ENCODE measurements around the gene CHST15. TPM values are rescaled to one million over a fixed set of nuclear protein-coding genes. Genes with fewer than 3 reads are reported as not detected.

CHST15 gene
- total RNA-seq, 4 donors from 2014 or later, result 35.7 to 69.5 (median 51.1) TPM

DNA sequence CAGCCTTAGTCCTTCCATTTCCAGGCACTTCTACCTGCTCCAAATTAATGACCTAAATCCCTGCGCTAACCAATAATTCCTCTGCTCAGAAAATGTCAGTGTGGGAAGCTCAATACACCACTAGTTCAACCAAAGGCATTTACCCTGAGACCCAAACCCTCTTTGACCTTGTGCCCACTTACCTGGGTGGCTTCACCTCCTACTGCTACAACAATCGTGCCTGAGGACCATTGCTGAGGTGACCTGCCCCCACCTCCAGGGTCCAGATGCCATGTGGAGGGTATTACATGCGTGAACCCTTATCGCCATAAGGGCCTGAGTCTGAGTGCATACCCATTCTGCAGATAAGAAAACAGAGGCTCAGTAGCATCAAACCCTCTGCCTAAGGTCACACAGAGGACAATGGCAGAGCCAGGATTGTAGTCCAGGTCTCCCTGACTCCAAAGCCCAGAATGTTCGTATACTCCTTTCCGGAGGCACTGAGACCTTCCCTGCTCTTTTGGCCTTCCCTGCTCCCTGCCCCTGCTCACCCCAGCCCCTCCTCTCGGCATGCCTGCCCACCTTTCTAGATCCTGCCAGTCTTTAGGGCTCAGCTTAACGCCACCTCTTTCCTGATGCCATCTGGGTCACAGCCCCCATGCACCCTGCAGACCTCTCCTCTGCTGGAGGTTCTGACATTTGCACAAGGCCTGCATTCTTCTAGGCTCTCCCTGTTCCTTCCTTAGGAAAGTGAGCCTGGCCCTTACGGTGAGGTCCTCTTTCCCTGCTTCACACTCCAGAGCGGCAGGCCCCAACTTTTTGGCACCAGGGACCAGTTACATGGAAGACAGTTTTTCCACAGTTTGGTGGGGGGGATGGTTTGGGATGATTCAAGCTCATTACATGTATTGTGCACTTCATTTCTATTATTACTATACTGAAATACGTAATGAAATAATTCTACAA, 94.9 kb downstream of the CHST15 start:
- ATAC-seq (ENCODE audit: low FRiP score) (no peak), DNase-seq (ENCODE audit: low spot score) (no peak)
- TF ChIP-seq, protein P1, sequence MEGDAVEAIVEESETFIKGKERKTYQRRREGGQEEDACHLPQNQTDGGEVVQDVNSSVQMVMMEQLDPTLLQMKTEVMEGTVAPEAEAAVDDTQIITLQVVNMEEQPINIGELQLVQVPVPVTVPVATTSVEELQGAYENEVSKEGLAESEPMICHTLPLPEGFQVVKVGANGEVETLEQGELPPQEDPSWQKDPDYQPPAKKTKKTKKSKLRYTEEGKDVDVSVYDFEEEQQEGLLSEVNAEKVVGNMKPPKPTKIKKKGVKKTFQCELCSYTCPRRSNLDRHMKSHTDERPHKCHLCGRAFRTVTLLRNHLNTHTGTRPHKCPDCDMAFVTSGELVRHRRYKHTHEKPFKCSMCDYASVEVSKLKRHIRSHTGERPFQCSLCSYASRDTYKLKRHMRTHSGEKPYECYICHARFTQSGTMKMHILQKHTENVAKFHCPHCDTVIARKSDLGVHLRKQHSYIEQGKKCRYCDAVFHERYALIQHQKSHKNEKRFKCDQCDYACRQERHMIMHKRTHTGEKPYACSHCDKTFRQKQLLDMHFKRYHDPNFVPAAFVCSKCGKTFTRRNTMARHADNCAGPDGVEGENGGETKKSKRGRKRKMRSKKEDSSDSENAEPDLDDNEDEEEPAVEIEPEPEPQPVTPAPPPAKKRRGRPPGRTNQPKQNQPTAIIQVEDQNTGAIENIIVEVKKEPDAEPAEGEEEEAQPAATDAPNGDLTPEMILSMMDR (IDR thresholded peaks at IDR 0.05), result no peak

DNA sequence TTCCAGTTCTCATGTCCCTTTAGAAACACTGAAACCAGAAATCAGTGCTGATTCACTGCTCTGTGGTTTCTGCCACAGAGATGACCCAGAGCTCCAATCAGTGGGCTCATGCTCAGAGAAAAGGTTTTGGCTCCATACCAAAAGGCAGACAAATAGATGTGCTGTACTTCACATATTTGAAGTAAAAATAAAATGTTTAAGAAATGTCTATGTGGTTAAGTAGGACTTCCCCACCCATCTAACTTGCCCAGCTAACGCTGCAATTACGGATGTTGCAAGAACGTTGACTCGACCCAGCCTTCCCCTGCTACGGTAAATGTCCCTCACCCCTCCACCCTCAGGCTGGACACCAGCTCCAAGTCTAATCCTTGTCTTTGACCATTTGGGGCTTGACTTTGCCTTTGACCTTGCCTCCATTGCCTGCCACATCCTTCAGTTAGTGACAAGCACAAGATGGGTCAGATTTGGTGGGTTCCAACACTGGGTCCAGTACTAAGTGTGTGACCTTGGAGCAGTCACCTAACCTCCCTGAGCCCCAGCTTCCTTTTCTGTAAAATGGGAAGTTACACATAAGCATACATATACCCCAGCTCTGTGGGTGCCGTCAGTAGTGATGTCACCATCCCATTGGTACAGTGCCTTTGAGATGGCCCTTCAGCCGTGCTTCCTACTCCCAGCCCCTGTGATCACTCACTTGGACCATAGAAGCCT, 95.8 kb downstream of the CHST15 start:
- TF ChIP-seq, protein P1 (IDR thresholded peaks at IDR 0.05), result no peak
- ATAC-seq (ENCODE audit: low FRiP score) (peak; percentile 55), DNase-seq (ENCODE audit: low spot score) (no peak)

GRCh38 chr10:123997013-123997412, 96.4 kb downstream of the CHST15 start:
- TF ChIP-seq, protein P1 (IDR thresholded peaks at IDR 0.05), result no peak
- DNase-seq (ENCODE audit: low spot score) (no peak), ATAC-seq (ENCODE audit: low FRiP score) (no peak)

GRCh38 chr10:123996302-123996701, 97.1 kb downstream of the CHST15 start:
- TF ChIP-seq, protein P1 (IDR thresholded peaks at IDR 0.05), result no peak
- no peak for DNase-seq (ENCODE audit: low spot score)
- ATAC-seq (ENCODE audit: low FRiP score), result no peak

DNA sequence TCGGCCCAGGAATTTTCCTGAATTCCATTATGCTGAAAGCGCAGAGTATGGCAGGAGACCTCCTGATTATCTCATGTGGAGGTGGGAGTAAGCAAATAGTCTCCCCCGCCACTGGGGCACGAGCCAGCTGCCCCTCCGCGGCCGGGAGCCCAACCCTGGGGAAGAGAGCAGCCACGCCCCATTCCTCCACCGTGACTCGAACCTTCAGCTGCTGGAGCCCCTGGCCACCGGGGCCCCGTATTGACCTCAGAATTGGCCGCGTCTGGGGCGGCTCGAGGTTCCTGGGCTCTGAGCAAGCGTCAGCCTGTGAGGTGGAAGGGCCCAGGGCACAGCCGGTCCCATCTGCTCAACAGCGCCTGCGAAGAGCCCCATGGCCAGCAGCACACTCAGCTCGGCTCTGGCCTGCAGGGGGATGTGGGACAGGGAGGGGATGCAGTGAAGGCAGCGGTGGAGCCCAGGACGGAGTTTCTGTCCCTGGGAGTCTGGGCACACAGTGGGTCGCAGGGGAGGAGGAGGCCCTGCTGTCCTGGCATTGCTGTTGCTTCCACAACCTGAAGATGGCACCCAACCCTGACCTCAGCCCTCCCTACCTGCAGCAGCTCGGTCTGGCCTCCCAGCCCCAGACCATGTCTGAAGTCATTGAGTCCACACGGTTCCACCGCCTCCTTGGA, 97.8 kb downstream of the CHST15 start:
- peak; percentile 51 for DNase-seq (ENCODE audit: low spot score)

DNA sequence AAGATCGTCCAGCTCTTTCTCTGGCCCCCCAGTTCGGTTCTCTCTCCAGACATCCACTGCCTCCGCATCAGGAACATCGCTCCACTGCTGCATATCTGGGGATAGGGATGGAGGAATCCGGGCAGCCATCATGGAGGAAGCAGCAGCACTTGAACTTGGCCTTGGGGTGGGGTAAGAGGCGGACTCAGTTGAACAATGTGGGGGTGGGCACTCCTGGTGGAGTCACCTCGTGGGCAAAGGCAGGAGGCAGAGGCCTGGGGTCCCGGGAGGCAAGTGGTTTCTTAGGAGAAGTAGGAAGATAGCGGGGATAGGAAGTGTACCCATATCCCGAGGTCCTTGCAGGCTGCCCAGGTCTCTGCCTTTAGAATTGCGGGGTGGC, 98.3 kb downstream of the CHST15 start:
- ATAC-seq (ENCODE audit: low FRiP score) (peak; percentile 2), DNase-seq (ENCODE audit: low spot score) (no peak)

More for the DNA sequence above, 97.8 kb downstream of the CHST15 start:
- peak; percentile 78 for ATAC-seq (ENCODE audit: low FRiP score)
- TF ChIP-seq, protein P1 (IDR thresholded peaks at IDR 0.05), result no peak

More for the DNA sequence above, 98.3 kb downstream of the CHST15 start:
- TF ChIP-seq, protein P1 (IDR thresholded peaks at IDR 0.05), result no peak
